RWPE2 (cell line): ENCODE measurements around the gene SRGAP1.

Experiments used
- ATAC-seq: fragments of 200-7000 bp; cut with Tn5 transposase; 3 replicates; pipeline ENCODE4 v1.9.1; 2021; ENCODE audit warnings: low read depth
- DNase-seq: peaks from one replicate; pipeline ENCODE4 v3.0.0-alpha.2; 2020; ENCODE audit warnings: low spot score
- H3K27ac ChIP-seq: fragments of 450-650 bp; 2 replicates; pipeline ENCODE4 v1.5.1; 2017; ENCODE audit warnings: mild to moderate bottlenecking; ENCODE audit not compliant: poor library complexity, severe bottlenecking
- H3K27me3 ChIP-seq: fragments of 250-450 bp; sonication (Bioruptor Pico); 2 replicates; pipeline ENCODE4 v1.5.1; 2021; ENCODE audit warnings: mild to moderate bottlenecking, moderate library complexity; ENCODE audit not compliant: insufficient read depth, poor library complexity, severe bottlenecking
- H3K36me3 ChIP-seq: fragments of 250-450 bp; sonication (Bioruptor Pico); 2 replicates; pipeline ENCODE4 v1.5.1; 2020; ENCODE audit warnings: low read depth, mild to moderate bottlenecking, moderate library complexity
- H3K4me1 ChIP-seq: fragments of 250-450 bp; sonication (Bioruptor Pico); 2 replicates; pipeline ENCODE4 v1.5.1; 2021; ENCODE audit warnings: mild to moderate bottlenecking, moderate library complexity; ENCODE audit not compliant: insufficient read depth, poor library complexity, severe bottlenecking
- H3K4me3 ChIP-seq: fragments of 250-450 bp; sonication (Bioruptor Pico); 2 replicates; pipeline ENCODE4 v1.5.1; 2021; ENCODE audit warnings: mild to moderate bottlenecking, moderate library complexity; ENCODE audit not compliant: severe bottlenecking
- H3K9me3 ChIP-seq: fragments of 250-450 bp; sonication (Bioruptor Pico); 2 replicates; pipeline ENCODE4 v1.5.1; 2021; ENCODE audit warnings: mild to moderate bottlenecking, moderate library complexity; ENCODE audit not compliant: severe bottlenecking
- CTCF ChIP-seq: fragments of 450-650 bp; IDR thresholded peaks from one replicate; pipeline ENCODE4 v1.5.1; 2017; ENCODE audit warnings: mild to moderate bottlenecking, moderate library complexity; ENCODE audit not compliant: poor library complexity, severe bottlenecking

SRGAP1 gene

DNA sequence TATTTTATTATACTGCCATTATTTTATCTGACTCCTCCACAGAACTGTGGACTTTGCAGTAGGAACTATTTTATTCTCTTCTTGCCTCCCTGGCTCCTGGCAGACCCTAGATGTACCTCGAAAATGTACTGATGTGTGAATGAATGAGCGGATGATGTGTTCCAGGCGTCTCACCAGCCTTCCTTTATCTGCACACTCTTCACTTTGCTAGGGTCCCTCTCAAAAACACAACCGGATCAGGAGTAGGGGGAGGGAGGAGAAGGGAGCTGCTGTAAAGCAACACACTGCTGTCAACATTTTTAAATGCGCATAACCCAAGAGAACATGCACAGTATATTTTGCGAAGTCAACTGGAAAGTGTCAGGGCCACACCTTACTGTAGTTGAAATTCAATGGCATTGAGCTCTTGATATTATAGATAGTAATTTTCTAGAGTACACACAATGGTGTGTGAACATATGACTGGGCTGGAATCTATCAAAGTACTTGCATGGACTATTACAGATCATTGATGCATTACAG is 36.3 kb downstream of the SRGAP1 start:
- H3K4me3 ChIP-seq = no peak overlapping the region
- no peak for ATAC-seq

DNA sequence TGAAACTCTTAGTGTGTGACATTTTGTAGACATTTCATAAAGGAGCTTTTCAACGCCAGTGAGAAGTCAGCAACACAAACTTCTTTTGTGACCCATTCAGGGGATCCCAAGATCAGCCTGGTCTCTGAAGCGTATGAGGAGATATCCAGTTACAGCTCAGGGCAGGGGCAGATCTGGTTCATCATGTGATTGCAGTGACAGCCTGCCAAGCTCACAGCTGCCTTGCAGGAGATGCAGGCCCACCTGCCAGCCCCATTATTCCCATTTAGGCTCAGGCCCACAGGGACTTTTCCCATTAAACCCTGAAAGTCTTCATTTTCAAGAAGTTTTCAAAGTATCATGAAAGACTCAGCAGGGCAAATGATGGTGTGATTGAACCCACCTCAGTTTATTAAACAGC is 38.3 kb downstream of the SRGAP1 start:
- Histone ChIP-seq H3K4me1 (no peaks in the 10 kb centered on the region), H3K36me3 (peaks cover 7% of the 10 kb centered on the region; the same call in 1 of the 2 replicates), H3K4me3 (no peak overlapping the region), H3K27ac (no peak overlapping the region), H3K27me3 (no peaks in the 10 kb centered on the region), H3K9me3 (no peaks in the 10 kb centered on the region)
- ATAC-seq (no peak), DNase-seq (no peak)
- TF ChIP-seq CTCF = no peak

More for the DNA sequence above, 36.3 kb downstream of the SRGAP1 start:
- no peak for TF ChIP-seq CTCF
- no peaks in the 10 kb centered on the region for H3K27me3 ChIP-seq
- no peaks in the 10 kb centered on the region for H3K9me3 ChIP-seq
- DNase-seq = no peak
- H3K4me1 ChIP-seq = no peaks in the 10 kb centered on the region
- H3K27ac ChIP-seq = no peak overlapping the region
- H3K36me3 ChIP-seq = peaks cover 7% of the 10 kb centered on the region; the same call in 1 of the 2 replicates

- TF ChIP-seq CTCF = no peak
- no peak for ATAC-seq
These were observed 40.9 kb downstream of the SRGAP1 start for GRCh38 chr12:63885401-63885800.

GRCh38 chr12:63888908-63889635 is 44.6 kb downstream of the SRGAP1 start:
- H3K9me3 ChIP-seq = no peaks in the 10 kb centered on the region
- H3K27me3 ChIP-seq = no peaks in the 10 kb centered on the region
- no peaks in the 10 kb centered on the region for H3K4me1 ChIP-seq
- ATAC-seq (peak; percentile 57), DNase-seq (no peak)
- no peak overlapping the region for H3K4me3 ChIP-seq
- no peak overlapping the region for H3K27ac ChIP-seq
- TF ChIP-seq CTCF = no peak
- no peaks in the 10 kb centered on the region for H3K36me3 ChIP-seq

More at GRCh38 chr12:63885401-63885800, 40.9 kb downstream of the SRGAP1 start:
- no peaks in the 10 kb centered on the region for H3K36me3 ChIP-seq
- no peaks in the 10 kb centered on the region for H3K9me3 ChIP-seq
- no peak for DNase-seq
- no peak overlapping the region for H3K4me3 ChIP-seq
- no peaks in the 10 kb centered on the region for H3K4me1 ChIP-seq
- no peaks in the 10 kb centered on the region for H3K27me3 ChIP-seq
- no peak overlapping the region for H3K27ac ChIP-seq
